GM18526 (cell line): Measurements from ENCODE around the gene INPP4B.

Experiments
- POLR2A ChIP-seq: IDR thresholded peaks from 3 replicates; pipeline ENCODE4 v1.6.1; 2011; ENCODE audit not compliant: insufficient read length; ENCODE audit errors: extremely low read depth

INPP4B gene

DNA sequence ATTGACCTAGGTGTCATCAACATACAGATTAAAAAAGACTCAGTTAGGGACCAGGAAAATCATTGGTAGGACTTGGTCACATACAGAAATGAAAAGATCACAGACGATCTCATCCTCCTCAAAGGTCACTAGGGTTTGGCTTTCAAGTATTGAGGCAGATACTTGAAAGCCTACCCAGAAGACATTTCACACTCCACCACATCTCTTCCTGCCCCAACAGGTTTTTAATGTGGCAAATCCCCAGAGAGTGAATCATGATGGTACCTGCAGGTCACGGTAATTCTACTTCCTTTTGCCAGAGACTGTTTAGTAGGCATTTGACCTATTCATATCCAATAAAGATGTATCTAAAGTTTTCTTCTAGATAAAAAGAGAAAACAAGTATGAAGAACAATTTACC is 44.1 kb downstream of the INPP4B start:
- no peak for TF ChIP-seq POLR2A

GRCh38 chr4:142781114-142781513 is 65.0 kb downstream of the INPP4B start:
- TF ChIP-seq POLR2A: no peak

GRCh38 chr4:142778900-142779299 is 67.2 kb downstream of the INPP4B start:
- no peak for TF ChIP-seq POLR2A

- TF ChIP-seq POLR2A: no peak
Measured at GRCh38 chr4:142778430-142778829, 67.7 kb downstream of the INPP4B start.

DNA sequence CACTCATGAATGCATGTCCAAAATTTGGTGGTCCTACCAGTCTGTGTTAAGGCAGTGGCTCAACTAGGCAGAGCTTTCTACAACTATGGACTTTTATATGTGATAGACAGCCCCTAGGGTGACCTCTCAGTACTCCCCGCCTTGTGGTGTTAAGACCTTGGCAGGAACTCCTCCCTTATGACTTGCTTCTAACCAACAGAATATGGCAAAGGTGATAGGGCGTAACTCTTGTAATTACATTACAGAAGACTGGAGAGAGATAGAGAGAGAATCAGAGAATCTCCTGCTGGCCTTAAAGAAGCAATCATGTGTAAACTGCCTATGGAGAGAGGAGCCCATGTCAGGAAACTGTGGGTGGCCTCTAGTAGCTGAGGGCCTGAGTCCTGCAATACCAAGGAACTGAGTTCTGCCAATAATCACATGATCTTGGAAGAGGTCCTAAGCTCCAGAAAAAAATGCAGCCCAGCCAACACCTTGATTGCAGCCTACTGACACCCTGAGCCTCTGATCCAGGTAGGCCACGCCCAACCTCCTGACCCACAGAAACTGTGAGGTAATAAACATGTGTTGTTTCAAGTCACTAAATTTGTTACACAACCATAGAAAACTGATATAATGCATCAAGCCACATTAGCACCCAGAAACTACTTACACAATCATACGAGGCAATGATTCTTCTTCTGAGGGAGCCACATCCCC is 68.9 kb downstream of the INPP4B start:
- no peak for TF ChIP-seq POLR2A

DNA sequence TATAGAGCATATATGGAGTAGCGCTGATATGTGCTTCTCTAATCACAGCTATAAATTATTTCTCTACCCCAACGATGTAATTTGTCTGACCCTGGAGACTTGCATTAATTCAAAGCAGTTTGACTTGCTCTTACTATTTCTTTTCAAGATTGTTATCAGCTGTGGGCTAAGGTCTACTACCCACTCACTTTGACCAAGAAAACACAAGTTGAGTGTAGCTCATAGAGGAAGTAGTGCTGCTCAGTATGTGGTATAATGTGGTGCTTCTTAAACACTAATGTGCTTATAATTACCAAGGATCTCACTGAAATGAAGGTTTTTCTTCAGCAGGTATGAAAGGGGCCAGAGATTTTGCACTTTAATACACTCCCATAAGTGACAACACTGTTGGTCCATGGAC is 70.1 kb downstream of the INPP4B start:
- no peak for TF ChIP-seq POLR2A

- no peak for TF ChIP-seq POLR2A
Measured at GRCh38 chr4:142773505-142773904, 72.6 kb downstream of the INPP4B start.

DNA sequence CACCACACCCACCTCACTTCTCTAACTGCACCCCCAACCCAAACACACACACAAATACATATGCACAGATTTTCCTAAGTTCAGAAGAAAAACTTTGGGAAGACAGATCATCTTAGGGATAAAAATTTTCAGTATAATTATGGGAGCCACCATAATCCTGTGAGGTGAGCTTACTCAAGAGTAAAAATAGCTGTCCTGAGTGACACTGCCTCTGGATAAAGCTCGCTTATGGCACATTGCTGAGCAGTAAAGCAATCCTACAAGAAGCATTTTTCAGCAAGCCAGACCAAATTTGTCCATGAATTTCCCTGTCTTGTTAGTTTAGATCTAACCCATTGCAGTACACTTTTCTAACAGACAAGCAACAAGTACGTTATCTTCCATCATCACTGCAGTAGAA is 83.8 kb downstream of the INPP4B start:
- TF ChIP-seq POLR2A: no peak

- TF ChIP-seq POLR2A: no peak
Measured at GRCh38 chr4:142752202-142752786, 93.8 kb downstream of the INPP4B start.

DNA sequence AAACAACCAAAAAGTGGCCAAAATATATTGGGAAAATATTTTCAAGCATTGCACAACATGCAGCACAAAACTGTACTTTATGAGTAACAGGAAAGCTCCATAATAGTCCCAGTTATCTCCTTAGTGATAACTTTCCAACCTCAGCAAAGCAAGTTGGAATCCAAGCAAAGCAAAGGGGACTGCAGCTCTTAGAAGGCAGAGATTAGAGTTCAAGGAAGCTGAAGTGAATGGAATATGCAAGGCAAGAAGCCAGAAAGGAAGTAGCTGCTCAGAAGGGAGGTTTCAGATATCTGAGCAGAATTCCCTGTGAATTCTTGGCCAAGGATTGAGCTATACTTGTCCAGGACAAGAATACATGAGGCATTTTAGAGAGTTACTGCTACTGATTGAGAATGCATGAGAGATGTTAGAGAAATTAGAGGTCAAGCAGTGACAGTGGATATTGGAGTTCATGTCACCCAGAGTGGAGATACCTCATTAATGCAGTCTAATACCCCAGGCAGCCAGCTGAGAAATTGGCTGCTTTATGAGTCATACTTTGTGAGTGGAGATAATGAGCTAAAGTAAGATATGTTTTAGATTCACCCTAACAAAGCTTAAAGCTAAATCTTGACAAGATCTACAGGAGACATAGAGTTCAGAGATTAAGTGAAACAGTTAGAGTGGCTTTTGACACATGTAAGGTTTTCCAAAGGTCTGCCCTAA is 102.8 kb downstream of the INPP4B start:
- TF ChIP-seq POLR2A: no peak

- TF ChIP-seq POLR2A: no peak
Measured at GRCh38 chr4:142741995-142742394, 104.1 kb downstream of the INPP4B start.

DNA sequence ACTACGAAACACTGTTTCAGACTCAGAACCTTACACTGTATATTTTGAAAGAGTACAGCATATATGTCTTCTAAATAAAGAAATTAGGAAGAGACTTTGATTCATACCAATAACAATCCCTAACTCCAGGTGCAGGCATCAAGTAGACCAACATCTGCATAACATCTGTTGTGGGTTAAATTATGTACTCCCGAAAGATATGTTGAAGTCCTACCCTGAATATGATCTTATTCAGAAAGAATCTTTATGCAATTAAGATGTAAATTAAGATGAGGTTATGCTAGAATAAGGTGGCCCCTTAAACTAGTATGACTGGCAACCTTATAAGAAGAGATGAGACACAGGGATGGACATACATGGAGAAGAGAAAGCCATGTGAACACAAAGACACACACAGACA is 117.9 kb downstream of the INPP4B start:
- no peak for TF ChIP-seq POLR2A

- no peak for TF ChIP-seq POLR2A
Measured at GRCh38 chr4:142727149-142727548, 119.0 kb downstream of the INPP4B start.

DNA sequence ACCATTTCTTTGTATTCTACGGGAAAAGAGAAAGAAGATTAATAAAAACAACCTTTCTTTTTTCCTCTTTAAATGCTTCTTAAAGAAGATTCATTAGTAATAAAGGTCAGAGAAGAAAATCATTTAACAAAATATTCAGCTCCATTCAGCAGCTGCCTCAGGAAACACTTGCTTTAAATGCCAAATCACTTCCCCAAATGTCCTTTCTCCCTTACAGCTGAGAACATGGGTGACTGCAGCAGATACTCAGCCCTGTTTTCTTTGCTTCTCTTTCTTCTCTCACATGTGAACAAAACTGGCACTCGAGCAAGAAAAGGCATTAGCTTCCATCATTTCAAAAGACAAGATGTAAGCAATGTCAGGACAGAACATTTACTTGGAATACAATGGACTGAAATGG is 120.2 kb downstream of the INPP4B start:
- no peak for TF ChIP-seq POLR2A

DNA sequence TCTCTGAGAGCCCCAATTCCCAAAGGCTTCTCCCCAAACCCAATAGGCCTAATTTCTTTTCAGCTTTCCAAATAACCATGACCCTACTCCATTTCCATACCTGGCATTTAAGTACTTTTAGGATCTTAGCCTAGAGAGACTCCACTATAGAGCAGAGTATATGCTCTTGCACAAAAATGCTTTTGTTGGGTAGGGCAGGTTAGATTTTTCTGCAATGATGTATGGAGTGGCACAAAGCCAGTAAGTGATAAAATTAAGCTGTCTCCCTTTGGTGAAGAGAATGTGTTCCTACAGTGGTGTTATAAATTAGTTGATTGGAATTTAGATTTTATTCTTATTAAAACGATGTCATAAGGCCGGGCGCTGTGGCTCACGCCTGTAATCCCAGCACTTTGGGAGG is 124.9 kb downstream of the INPP4B start:
- TF ChIP-seq POLR2A: no peak

DNA sequence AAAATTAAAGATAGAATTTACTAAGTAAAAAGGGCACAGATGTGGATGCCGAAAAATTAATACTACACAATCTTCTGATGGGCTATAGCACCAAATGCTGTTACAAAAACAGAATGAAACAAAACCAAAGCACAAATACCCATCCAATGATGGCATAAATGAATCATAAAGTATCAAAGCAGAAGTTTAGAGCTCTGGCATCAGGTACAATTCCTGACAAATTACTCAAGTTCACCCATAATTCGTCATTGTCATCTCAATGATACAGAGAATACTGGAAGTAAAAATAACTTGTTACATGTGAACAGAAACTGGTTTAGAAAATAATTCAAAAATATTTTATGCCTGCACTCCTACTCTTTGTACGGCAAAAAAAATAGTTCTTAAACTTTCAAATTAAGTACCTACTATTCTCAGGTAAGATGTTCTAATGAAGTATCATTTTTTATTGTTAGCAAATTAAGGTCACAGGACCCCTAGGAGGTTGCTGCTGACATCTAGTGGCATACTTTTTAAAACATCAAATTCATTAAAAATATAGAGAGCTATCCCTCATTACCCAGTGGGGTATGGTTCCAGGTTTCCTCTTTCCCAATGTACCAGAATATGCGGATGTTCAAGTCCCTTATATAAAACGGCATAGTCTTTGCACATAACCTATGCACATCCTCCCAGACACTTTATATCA is 126.1 kb downstream of the INPP4B start:
- no peak for TF ChIP-seq POLR2A
